HepG2 (cell line): ENCODE measurements around the gene BBS12. TPM values are rescaled to one million over a fixed set of nuclear protein-coding genes. Genes with fewer than 3 reads are reported as not detected.

Source experiments
- DR1 ChIP-seq: sonication (generic); formaldehyde crosslinking; IDR thresholded peaks from 2 replicates; pipeline ENCODE4 v1.8.0; 2021; ENCODE audit warnings: mild to moderate bottlenecking, missing genetic modification reagents, inconsistent platforms
- GABPB1 ChIP-seq: IDR thresholded peaks from 2 replicates; pipeline ENCODE4 v1.6.1; 2016; ENCODE audit warnings: mild to moderate bottlenecking, missing genetic modification reagents, moderate library complexity, missing compliant biosample characterization
- GPN1 ChIP-seq: sonication (generic); formaldehyde crosslinking; IDR thresholded peaks from 2 replicates; pipeline ENCODE4 v1.5.1; 2020; ENCODE audit warnings: missing genetic modification reagents, borderline replicate concordance
- HNRNPH1 ChIP-seq: fragments of 200-400 bp; formaldehyde crosslinking; optimal IDR thresholded peaks from 2 replicates; pipeline ENCODE3; 2017; ENCODE audit warnings: mild to moderate bottlenecking, low read depth, low read length
- IRX3 ChIP-seq: sonication (generic); formaldehyde crosslinking; IDR thresholded peaks from 2 replicates; pipeline ENCODE4 v1.8.1; 2023; ENCODE audit warnings: mild to moderate bottlenecking, low read depth, missing genetic modification reagents, borderline replicate concordance
- JUN ChIP-seq: sonication (generic); formaldehyde crosslinking; IDR thresholded peaks from 2 replicates; pipeline ENCODE4 v1.4.0; 2020; ENCODE audit warnings: mild to moderate bottlenecking, missing genetic modification reagents
- KDM3A ChIP-seq: IDR thresholded peaks from 2 replicates; pipeline ENCODE4 v1.6.1; 2018; ENCODE audit warnings: low read depth, missing compliant biosample characterization
- MIER2 ChIP-seq: IDR thresholded peaks from 2 replicates; pipeline ENCODE4 v1.6.1; 2016; ENCODE audit warnings: missing biosample characterization, missing genetic modification reagents
- MZF1 ChIP-seq: sonication (generic); formaldehyde crosslinking; IDR thresholded peaks from 2 replicates; pipeline ENCODE4 v1.8.1; 2023; ENCODE audit warnings: mild to moderate bottlenecking, missing genetic modification reagents, borderline replicate concordance
- RFX5 ChIP-seq: IDR thresholded peaks from 2 replicates; pipeline ENCODE4 v1.6.1; 2011; ENCODE audit warnings: low read depth, low read length, improper control_type of control experiment
- SRF ChIP-seq: IDR thresholded peaks from 2 replicates; pipeline ENCODE4 v1.6.1; 2011; ENCODE audit warnings: mild to moderate bottlenecking, low read depth, low read length, moderate library complexity
- SRSF1 ChIP-seq: fragments of 200-400 bp; formaldehyde crosslinking; optimal IDR thresholded peaks from 2 replicates; pipeline ENCODE3; 2017; ENCODE audit warnings: mild to moderate bottlenecking, low read depth, low read length, moderate library complexity
- ZNF101 ChIP-seq: sonication (generic); formaldehyde crosslinking; IDR thresholded peaks from 2 replicates; pipeline ENCODE4 v1.4.0; 2020; ENCODE audit warnings: mild to moderate bottlenecking, low read depth, missing genetic modification reagents, borderline replicate concordance
- ZNF292 ChIP-seq: sonication (generic); formaldehyde crosslinking; IDR thresholded peaks from 2 replicates; pipeline ENCODE4 v1.8.1; 2022; ENCODE audit warnings: mild to moderate bottlenecking, low read depth, missing genetic modification reagents, borderline replicate concordance
- ZNF496 ChIP-seq: sonication (generic); formaldehyde crosslinking; IDR thresholded peaks from 2 replicates; pipeline ENCODE4 v1.8.1; 2023; ENCODE audit warnings: mild to moderate bottlenecking, moderate library complexity, missing genetic modification reagents; ENCODE audit not compliant: insufficient replicate concordance
- ZNF563 ChIP-seq: sonication (generic); formaldehyde crosslinking; IDR thresholded peaks from 2 replicates; pipeline ENCODE4 v1.8.0; 2022; ENCODE audit warnings: mild to moderate bottlenecking, moderate library complexity, missing genetic modification reagents
- ZNF569 ChIP-seq: sonication (generic); formaldehyde crosslinking; IDR thresholded peaks from 2 replicates; pipeline ENCODE4 v1.5.0; 2020; ENCODE audit warnings: mild to moderate bottlenecking, missing genetic modification reagents, moderate library complexity, borderline replicate concordance
- ZNF768 ChIP-seq: sonication (generic); formaldehyde crosslinking; IDR thresholded peaks from 2 replicates; pipeline ENCODE4 v1.4.0; 2020; ENCODE audit warnings: missing genetic modification reagents
- ZZZ3 ChIP-seq: sonication (generic); formaldehyde crosslinking; IDR thresholded peaks from 2 replicates; pipeline ENCODE4 v1.4.0; 2020; ENCODE audit warnings: missing genetic modification reagents, mild to moderate bottlenecking, borderline replicate concordance
- polyA plus RNA-seq, 8 experiments: library from polyadenylated mRNA; depleted of rRNA in 3 of 8; stranded (reverse) in 7 of 8; unstranded in 1 of 8; fragments of >200 nt; fragmentation: Illumina TruSeq in 4 of 8; extraction: Trizol in 4 of 8; gene quantifications; 2 replicates each; pipeline versions ENCODE4 v1.2.1 to v1.2.3, GENCODE V29; 2011 to 2016; ENCODE audit warnings: low read depth in 4 of 8, missing spikeins in 1 of 8, mixed read lengths in 1 of 8; ENCODE audit not compliant: insufficient read depth in 1 of 8
- total RNA-seq, 5 experiments: library from RNA; depleted of rRNA; stranded (reverse); fragments of >200 nt; fragmentation: Illumina TruSeq; extraction: Trizol; gene quantifications; 2 replicates each; pipeline ENCODE4 v1.2.3, GENCODE V29; 2016; ENCODE audit warnings: low read depth in 1 of 5
- TF ChIP-seq, protein P1 (sequence below): sonication (generic); formaldehyde crosslinking; IDR thresholded peaks from 2 replicates; pipeline ENCODE4 v1.9.0; 2021; ENCODE audit warnings: missing genetic modification reagents, borderline replicate concordance
- TF ChIP-seq, protein P2 (sequence below): sonication (generic); formaldehyde crosslinking; IDR thresholded peaks from 2 replicates; pipeline ENCODE4 v1.8.1; 2023; ENCODE audit warnings: mild to moderate bottlenecking, missing genetic modification reagents
- TF ChIP-seq, protein P3 (sequence below): sonication (generic); formaldehyde crosslinking; conservative IDR thresholded peaks from 2 replicates; pipeline ENCODE4 v1.4.0; 2020; ENCODE audit warnings: missing genetic modification reagents

BBS12 gene
- total and polyA plus RNA-seq, 2 of the 13 experiments (the other 11 are each of a cell fraction or from before 2014, with no cell fraction given), result 0.32 to 1.7 TPM

DNA sequence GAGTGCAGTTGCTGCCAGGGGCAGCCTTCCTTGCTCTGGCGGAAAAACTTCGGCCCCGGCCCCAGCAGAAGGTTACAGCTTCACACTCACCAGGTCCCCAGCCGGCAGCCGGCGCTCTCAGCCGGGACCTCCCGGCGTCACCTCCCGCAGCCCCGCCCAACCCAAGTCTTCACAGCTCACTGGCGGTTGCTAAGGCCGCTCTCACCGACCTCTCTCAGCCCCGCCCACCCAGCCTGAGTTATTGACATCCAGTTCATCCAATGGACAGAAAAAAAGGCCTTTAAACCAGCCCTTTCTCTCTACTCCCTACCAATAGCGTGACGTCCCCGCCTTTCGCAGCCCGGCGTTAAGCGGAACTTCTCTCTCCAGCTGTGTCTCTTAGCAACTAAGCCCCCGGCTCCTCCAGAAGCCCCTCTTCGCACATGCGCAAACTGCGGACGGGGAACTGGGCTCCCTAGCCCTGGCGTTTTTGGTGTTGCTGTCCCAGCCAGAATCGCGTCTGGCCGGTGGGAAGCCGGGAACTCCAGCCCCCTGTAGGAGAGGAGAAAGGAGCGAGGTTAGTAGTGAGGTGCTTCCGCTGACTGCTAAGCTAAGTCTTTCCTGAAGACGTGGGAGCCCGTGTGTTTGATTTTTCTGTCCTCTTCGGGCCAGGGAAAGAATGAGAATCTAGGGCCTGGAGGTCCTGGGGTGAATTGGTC, at the start of gene BBS12 (continued):
- TF ChIP-seq ZNF768 (no peak), SRF (no peak), MIER2 (no peak), SRSF1 (no peak), IRX3 (no peak), ZNF292 (no peak), ZNF569 (CRISPR knock-in tag) (no peak), RFX5 (peak; percentile 87), DR1 (no peak), GABPB1 (CRISPR knock-in tag) (peak; percentile 85), HNRNPH1 (no peak), ZNF496 (CRISPR knock-in tag) (no peak), KDM3A (CRISPR knock-in tag) (no peak), GPN1 (CRISPR knock-in tag) (no peak), ZZZ3 (CRISPR knock-in tag) (no peak), ZNF101 (CRISPR knock-in tag) (no peak), ZNF563 (CRISPR knock-in tag) (no peak), MZF1 (no peak), JUN (CRISPR knock-in tag) (no peak)
- TF ChIP-seq, protein P1, sequence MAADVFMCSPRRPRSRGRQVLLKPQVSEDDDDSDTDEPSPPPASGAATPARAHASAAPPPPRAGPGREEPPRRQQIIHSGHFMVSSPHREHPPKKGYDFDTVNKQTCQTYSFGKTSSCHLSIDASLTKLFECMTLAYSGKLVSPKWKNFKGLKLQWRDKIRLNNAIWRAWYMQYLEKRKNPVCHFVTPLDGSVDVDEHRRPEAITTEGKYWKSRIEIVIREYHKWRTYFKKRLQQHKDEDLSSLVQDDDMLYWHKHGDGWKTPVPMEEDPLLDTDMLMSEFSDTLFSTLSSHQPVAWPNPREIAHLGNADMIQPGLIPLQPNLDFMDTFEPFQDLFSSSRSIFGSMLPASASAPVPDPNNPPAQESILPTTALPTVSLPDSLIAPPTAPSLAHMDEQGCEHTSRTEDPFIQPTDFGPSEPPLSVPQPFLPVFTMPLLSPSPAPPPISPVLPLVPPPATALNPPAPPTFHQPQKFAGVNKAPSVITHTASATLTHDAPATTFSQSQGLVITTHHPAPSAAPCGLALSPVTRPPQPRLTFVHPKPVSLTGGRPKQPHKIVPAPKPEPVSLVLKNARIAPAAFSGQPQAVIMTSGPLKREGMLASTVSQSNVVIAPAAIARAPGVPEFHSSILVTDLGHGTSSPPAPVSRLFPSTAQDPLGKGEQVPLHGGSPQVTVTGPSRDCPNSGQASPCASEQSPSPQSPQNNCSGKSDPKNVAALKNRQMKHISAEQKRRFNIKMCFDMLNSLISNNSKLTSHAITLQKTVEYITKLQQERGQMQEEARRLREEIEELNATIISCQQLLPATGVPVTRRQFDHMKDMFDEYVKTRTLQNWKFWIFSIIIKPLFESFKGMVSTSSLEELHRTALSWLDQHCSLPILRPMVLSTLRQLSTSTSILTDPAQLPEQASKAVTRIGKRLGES (CRISPR knock-in tag), result no peak
- TF ChIP-seq, protein P2, sequence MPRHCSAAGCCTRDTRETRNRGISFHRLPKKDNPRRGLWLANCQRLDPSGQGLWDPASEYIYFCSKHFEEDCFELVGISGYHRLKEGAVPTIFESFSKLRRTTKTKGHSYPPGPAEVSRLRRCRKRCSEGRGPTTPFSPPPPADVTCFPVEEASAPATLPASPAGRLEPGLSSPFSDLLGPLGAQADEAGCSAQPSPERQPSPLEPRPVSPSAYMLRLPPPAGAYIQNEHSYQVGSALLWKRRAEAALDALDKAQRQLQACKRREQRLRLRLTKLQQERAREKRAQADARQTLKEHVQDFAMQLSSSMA, result no peak
- TF ChIP-seq, protein P3, sequence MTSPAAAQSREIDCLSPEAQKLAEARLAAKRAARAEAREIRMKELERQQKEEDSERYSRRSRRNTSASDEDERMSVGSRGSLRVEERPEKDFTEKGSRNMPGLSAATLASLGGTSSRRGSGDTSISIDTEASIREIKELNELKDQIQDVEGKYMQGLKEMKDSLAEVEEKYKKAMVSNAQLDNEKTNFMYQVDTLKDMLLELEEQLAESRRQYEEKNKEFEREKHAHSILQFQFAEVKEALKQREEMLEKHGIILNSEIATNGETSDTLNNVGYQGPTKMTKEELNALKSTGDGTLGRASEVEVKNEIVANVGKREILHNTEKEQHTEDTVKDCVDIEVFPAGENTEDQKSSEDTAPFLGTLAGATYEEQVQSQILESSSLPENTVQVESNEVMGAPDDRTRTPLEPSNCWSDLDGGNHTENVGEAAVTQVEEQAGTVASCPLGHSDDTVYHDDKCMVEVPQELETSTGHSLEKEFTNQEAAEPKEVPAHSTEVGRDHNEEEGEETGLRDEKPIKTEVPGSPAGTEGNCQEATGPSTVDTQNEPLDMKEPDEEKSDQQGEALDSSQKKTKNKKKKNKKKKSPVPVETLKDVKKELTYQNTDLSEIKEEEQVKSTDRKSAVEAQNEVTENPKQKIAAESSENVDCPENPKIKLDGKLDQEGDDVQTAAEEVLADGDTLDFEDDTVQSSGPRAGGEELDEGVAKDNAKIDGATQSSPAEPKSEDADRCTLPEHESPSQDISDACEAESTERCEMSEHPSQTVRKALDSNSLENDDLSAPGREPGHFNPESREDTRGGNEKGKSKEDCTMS (CRISPR knock-in tag), result no peak
